H1 (cell line): ENCODE measurements around the gene CLDN2. TPM values are rescaled to one million over a fixed set of nuclear protein-coding genes. Genes with fewer than 3 reads are reported as not detected.

Experiments
- CTCF ChIA-PET: fragments of 300-600 bp; sonication (Branson Sonifier 250); formaldehyde crosslinking; loops from one replicate; lab custom pipeline; 2021; ENCODE audit not compliant: partially characterized antibody; lab: Charles Lee
- POLR2A ChIA-PET: fragments of 300-600 bp; sonication (Branson Sonifier 250); formaldehyde crosslinking; loops from one replicate; lab custom pipeline; 2021; ENCODE audit warnings: inconsistent platforms; ENCODE audit not compliant: partially characterized antibody; lab: Charles Lee
- DNase-seq, 2 experiments: peaks; one replicate each; pipeline versions ENCODE4 v3.0.0 to v3.0.0-alpha.2; 2010 to 2022; ENCODE audit warnings: low spot score in 2 of 2, low read depth in 1 of 2, mixed read lengths in 1 of 2
- FAIRE-seq: peaks from 2 replicates; lab custom pipeline; 2011; peaks lifted over from hg19 to GRCh38; lab: Jason Lieb, UNC
- H2AFZ ChIP-seq: 2 replicates; pipeline ENCODE4 v1.8.1; 2012; ENCODE audit warnings: low read length, inconsistent platforms
- H2AK5ac ChIP-seq: 2 replicates; pipeline ENCODE4 v1.6.1; 2013; ENCODE audit warnings: low read depth, low read length
- H2BK120ac ChIP-seq: replicated peaks from 2 replicates; pipeline ENCODE3; 2013; ENCODE audit warnings: low read depth, low read length, inconsistent platforms
- H2BK12ac ChIP-seq: 2 replicates; pipeline ENCODE4 v1.6.1; 2013; ENCODE audit warnings: low read depth, low read length
- H2BK15ac ChIP-seq: 2 replicates; pipeline ENCODE4 v1.6.1; 2013; ENCODE audit warnings: low read length
- H2BK20ac ChIP-seq: 2 replicates; pipeline ENCODE4 v1.6.1; 2013; ENCODE audit warnings: low read length
- H2BK5ac ChIP-seq: 2 replicates; pipeline ENCODE4 v1.6.1; 2013; ENCODE audit warnings: low read depth, low read length
- H3K14ac ChIP-seq: 2 replicates; pipeline ENCODE4 v1.6.1; 2013; ENCODE audit warnings: inconsistent platforms; ENCODE audit not compliant: insufficient read length
- H3K18ac ChIP-seq: 2 replicates; pipeline ENCODE4 v1.6.1; 2013; ENCODE audit warnings: low read length; ENCODE audit errors: extremely low read depth
- H3K23ac ChIP-seq: 2 replicates; pipeline ENCODE4 v1.6.1; 2013; ENCODE audit warnings: inconsistent platforms; ENCODE audit not compliant: insufficient read length
- H3K23me2 ChIP-seq: 2 replicates; pipeline ENCODE4 v1.6.1; 2013; ENCODE audit warnings: low read depth, low read length
- H3K27ac ChIP-seq: 2 replicates; pipeline ENCODE4 v1.6.1; 2011; ENCODE audit warnings: low read depth, low read length, inconsistent platforms
- H3K27me3 ChIP-seq, 4 experiments: replicated peaks in 1 of 4; 1 replicate in 1 of 4; 2 replicates in 3 of 4; pipeline versions ENCODE4 v1.6.1 to v1.8.1; 2011 to 2013; ENCODE audit warnings: low read length in 3 of 4, mild to moderate bottlenecking in 3 of 4, inconsistent platforms in 2 of 4, mixed read lengths in 2 of 4, moderate library complexity in 1 of 4; ENCODE audit not compliant: control insufficient read depth in 3 of 4, insufficient read depth in 3 of 4; ENCODE audit errors: extremely low read depth in 1 of 4
- H3K36me3 ChIP-seq, 4 experiments: 2 replicates each; pipeline versions ENCODE4 v1.6.1 to v1.8.1; 2011 to 2013; ENCODE audit warnings: mild to moderate bottlenecking in 4 of 4, low read length in 3 of 4, moderate library complexity in 2 of 4, control low read depth in 1 of 4, inconsistent platforms in 1 of 4; ENCODE audit not compliant: insufficient read depth in 4 of 4, control insufficient read depth in 2 of 4
- H3K4ac ChIP-seq: replicated peaks from 2 replicates; pipeline ENCODE3; 2013; ENCODE audit warnings: low read length, low read depth, mixed read lengths, inconsistent platforms; ENCODE audit not compliant: insufficient read length
- H3K4me1 ChIP-seq, 4 experiments: replicated peaks in 1 of 4; 1 replicate in 1 of 4; 2 replicates in 3 of 4; pipeline versions ENCODE4 v1.6.1 to v1.8.1; 2011 to 2013; ENCODE audit warnings: low read length in 3 of 4, inconsistent platforms in 2 of 4, mixed read lengths in 1 of 4; ENCODE audit not compliant: insufficient read depth in 4 of 4, control insufficient read depth in 3 of 4
- H3K4me2 ChIP-seq, 2 experiments: 2 replicates each; pipeline versions ENCODE4 v1.6.1 to v1.8.1; 2011 to 2013; ENCODE audit warnings: low read depth in 2 of 2, low read length in 2 of 2, control low read depth in 1 of 2, inconsistent platforms in 1 of 2, mild to moderate bottlenecking in 1 of 2; ENCODE audit not compliant: insufficient read depth in 1 of 2
- H3K4me3 ChIP-seq, 4 experiments: fragments of 200-600, 300-600 bp in 1 of 4; sonication (generic), shearing (Covaris generic), sonication (Bioruptor Twin) in 1 of 4; 2 replicates each; pipeline versions ENCODE4 v1.5.1 to v1.8.1; 2011 to 2016; ENCODE audit warnings: low read length in 4 of 4, low read depth in 3 of 4, control low read depth in 2 of 4, inconsistent platforms in 2 of 4, mild to moderate bottlenecking in 2 of 4, mixed read lengths in 1 of 4, moderate library complexity in 1 of 4; ENCODE audit not compliant: insufficient read depth in 2 of 4; ENCODE audit errors: extremely low read depth in 1 of 4
- H3K56ac ChIP-seq: replicated peaks from 2 replicates; pipeline ENCODE3; 2013; ENCODE audit warnings: low read depth, mild to moderate bottlenecking, mixed read lengths, low read length, inconsistent platforms; ENCODE audit not compliant: insufficient read length
- H3K79me1 ChIP-seq: 2 replicates; pipeline ENCODE4 v1.6.1; 2013; ENCODE audit warnings: low read depth, low read length, control low read depth
- H3K79me2 ChIP-seq, 2 experiments: 2 replicates each; pipeline versions ENCODE4 v1.6.1 to v1.8.1; 2012 to 2013; ENCODE audit warnings: low read length in 2 of 2, mild to moderate bottlenecking in 2 of 2, inconsistent platforms in 1 of 2; ENCODE audit not compliant: insufficient read depth in 2 of 2, control insufficient read depth in 1 of 2
- H3K9ac ChIP-seq, 4 experiments: replicated peaks in 1 of 4; 1 replicate in 1 of 4; 2 replicates in 3 of 4; pipeline versions ENCODE4 v1.6.1 to v1.8.1; 2011 to 2013; ENCODE audit warnings: low read depth in 3 of 4, low read length in 3 of 4, control low read depth in 2 of 4, mild to moderate bottlenecking in 2 of 4, moderate library complexity in 2 of 4, inconsistent platforms in 1 of 4; ENCODE audit errors: extremely low read depth in 1 of 4
- H3K9me3 ChIP-seq, 2 experiments: 2 replicates each; pipeline versions ENCODE4 v1.6.1 to v1.8.1; 2012 to 2013; ENCODE audit warnings: mild to moderate bottlenecking in 2 of 2, moderate library complexity in 2 of 2, control low read depth in 1 of 2, inconsistent platforms in 1 of 2, low read depth in 1 of 2, low read length in 1 of 2, mixed read lengths in 1 of 2; ENCODE audit not compliant: insufficient read depth in 2 of 2
- H4K20me1 ChIP-seq, 2 experiments: replicated peaks in 1 of 2; 2 replicates each; pipeline versions ENCODE3 to v1.8.1; 2011 to 2013; ENCODE audit warnings: inconsistent platforms in 2 of 2, low read length in 2 of 2, mild to moderate bottlenecking in 1 of 2; ENCODE audit not compliant: insufficient read depth in 2 of 2, control insufficient read depth in 1 of 2
- H4K5ac ChIP-seq: 2 replicates; pipeline ENCODE4 v1.6.1; 2013; ENCODE audit warnings: low read length, low read depth, mixed read lengths, inconsistent platforms; ENCODE audit not compliant: insufficient read length
- H4K8ac ChIP-seq: 2 replicates; pipeline ENCODE4 v1.8.0; 2013; ENCODE audit warnings: mild to moderate bottlenecking, moderate library complexity, low read length, inconsistent platforms; ENCODE audit not compliant: insufficient read depth; ENCODE audit errors: extremely low read depth
- H4K91ac ChIP-seq: replicated peaks from 2 replicates; pipeline ENCODE3; 2013; ENCODE audit warnings: low read length, mixed read lengths, inconsistent platforms; ENCODE audit not compliant: insufficient read length
- CEBPB ChIP-seq: IDR thresholded peaks from 2 replicates; pipeline ENCODE4 v1.6.1; 2012; ENCODE audit warnings: low read depth, low read length
- POLR2A ChIP-seq, 2 experiments: IDR thresholded peaks; 1 replicate in 1 of 2; 2 replicates in 1 of 2; pipeline ENCODE4 v1.6.1; 2011; ENCODE audit warnings: low read depth in 2 of 2, low read length in 2 of 2, mild to moderate bottlenecking in 2 of 2; ENCODE audit errors: control extremely low read depth in 1 of 2
- SIN3A ChIP-seq, 2 experiments: IDR thresholded peaks in 1 of 2; conservative IDR thresholded peaks in 1 of 2; 2 replicates each; pipeline ENCODE4 v1.6.1; 2011 to 2012; ENCODE audit warnings: low read length in 2 of 2, improper control_type of control experiment in 1 of 2, low read depth in 1 of 2, mild to moderate bottlenecking in 1 of 2
- TBP ChIP-seq: IDR thresholded peaks from 2 replicates; pipeline ENCODE4 v1.6.1; 2011; ENCODE audit warnings: low read depth, low read length, improper control_type of control experiment
- WGBS, 2 experiments: shearing (Covaris generic) in 1 of 2; methylation state at CpG; one replicate each; pipeline versions ENCODE4 v1.1.6 to v1.1.7; 2013 to 2015; ENCODE audit warnings: low lambda C conversion rate in 2 of 2, mixed read lengths in 2 of 2, inconsistent platforms in 1 of 2, low coverage in 1 of 2, missing lambda C conversion rate in 1 of 2; ENCODE audit not compliant: insufficient replicate concordance in 2 of 2, insufficient coverage in 1 of 2, insufficient read length in 1 of 2; ENCODE audit errors: extremely low coverage in 1 of 2, missing lambda C conversion rate in 1 of 2; 5-methylcytosine and 5-hydroxymethylcytosine counted together
- polyA plus RNA-seq, 7 experiments: library from polyadenylated mRNA; depleted of rRNA in 3 of 7; stranded (reverse) in 5 of 7; unstranded in 2 of 7; fragments of >200 nt in 5 of 7; fragments of 200-250 nt in 2 of 7; gene quantifications; 1 replicate in 5 of 7; 2 replicates in 1 of 7; 4 replicates in 1 of 7; pipeline versions ENCODE4 v1.2.1 to v1.2.3, GENCODE V29; 2011 to 2013; ENCODE audit warnings: missing spikeins in 2 of 7, mixed read lengths in 2 of 7
- total RNA-seq: library from RNA; stranded (reverse); fragmentation: NEBNext Ultra II Directional; extraction: Animal tissue kit (Norgen Biotek cat#: 25700); gene quantifications from 2 replicates; pipeline ENCODE4 v1.2.1, GENCODE V29; 2021

Gene CLDN2
- total and polyA plus RNA-seq, 2 of the 8 experiments (the other 6 are each of a cell fraction or from before 2014, with no cell fraction given), result 0.02 TPM; not detected in 1

- DNase-seq, result no peak
- H4K5ac ChIP-seq, result no peak overlapping the region
- no peaks in the 10 kb centered on the region for H3K27me3 ChIP-seq
- no peaks in the 10 kb centered on the region for H3K79me2 ChIP-seq
- no peak overlapping the region for H3K9ac ChIP-seq
- no peak for FAIRE-seq
- no peak overlapping the region for H3K56ac ChIP-seq
- H4K8ac ChIP-seq, result no peak overlapping the region
- H3K4ac ChIP-seq, result no peak overlapping the region
- H3K36me3 ChIP-seq, result no peaks in the 10 kb centered on the region
- no peak overlapping the region for H3K14ac ChIP-seq
- no peak overlapping the region for H2BK5ac ChIP-seq
- no peak overlapping the region for H3K18ac ChIP-seq
- no peaks in the 10 kb centered on the region for H4K20me1 ChIP-seq
- H2AFZ ChIP-seq, result no peak overlapping the region
- H3K27ac ChIP-seq, result no peak overlapping the region
- ChIA-PET CTCF (no interaction called here), POLR2A (no interaction called here)
- H3K4me1 ChIP-seq, result no peaks in the 10 kb centered on the region
- no peak overlapping the region for H3K4me3 ChIP-seq
- 92% methylated on average over 3 of the region's 3 CpGs; no CpG with 5 or more reads in 1 of the 2 experiments for WGBS, 2 experiments
- no peak overlapping the region for H4K91ac ChIP-seq
- no peaks in the 10 kb centered on the region for H3K79me1 ChIP-seq
- H3K9me3 ChIP-seq, result no peaks in the 10 kb centered on the region
- no peaks in the 10 kb centered on the region for H3K23me2 ChIP-seq
- no peak overlapping the region for H2BK12ac ChIP-seq
- H2AK5ac ChIP-seq, result no peak overlapping the region
- no peak overlapping the region for H2BK120ac ChIP-seq
- H3K23ac ChIP-seq, result no peak overlapping the region
- no peak overlapping the region for H2BK20ac ChIP-seq
- no peak overlapping the region for H3K4me2 ChIP-seq
- H2BK15ac ChIP-seq, result no peak overlapping the region
- TF ChIP-seq SIN3A (conservative IDR thresholded peaks at IDR 0.05 in 1 of 2, IDR thresholded peaks at IDR 0.05 in 1 of 2; ENCODE audit: low read depth in 1 of 2, low read length in 2 of 2) (no peak), POLR2A (IDR thresholded peaks at IDR 0.05; ENCODE audit: control extremely low read depth in 1 of 2, low read depth in 2 of 2, low read length in 2 of 2) (no peak), CEBPB (no peak), TBP (no peak)
These were observed 28.4 kb downstream of the CLDN2 start for GRCh38 chrX:106948641-106949040.
